ENCODE results near the gene ARHGEF38.

Gene ARHGEF38

DNA sequence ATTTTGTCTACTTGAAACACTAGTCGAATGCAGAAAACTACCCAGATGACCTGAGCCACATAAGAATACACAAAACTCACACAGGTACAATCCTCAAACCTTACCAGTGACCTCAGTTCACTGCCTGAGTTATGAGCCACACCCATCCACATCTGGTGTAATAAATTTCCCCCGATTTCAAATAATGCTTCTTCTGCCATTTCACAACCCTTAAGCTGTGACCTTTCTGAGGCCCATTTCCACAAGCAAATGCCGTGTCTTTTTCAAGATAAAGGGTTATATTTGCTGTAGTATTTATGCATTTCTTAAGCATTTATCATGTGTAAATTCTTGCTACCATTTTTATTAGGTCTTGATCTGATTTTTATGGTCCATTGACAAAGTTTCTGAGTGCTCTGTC is 1.8 kb upstream of the ARHGEF38 start:
- H3K4me3 ChIP-seq (ENCODE audit: low read depth, low read length) = no peak overlapping the region
- TF ChIP-seq, protein P1, sequence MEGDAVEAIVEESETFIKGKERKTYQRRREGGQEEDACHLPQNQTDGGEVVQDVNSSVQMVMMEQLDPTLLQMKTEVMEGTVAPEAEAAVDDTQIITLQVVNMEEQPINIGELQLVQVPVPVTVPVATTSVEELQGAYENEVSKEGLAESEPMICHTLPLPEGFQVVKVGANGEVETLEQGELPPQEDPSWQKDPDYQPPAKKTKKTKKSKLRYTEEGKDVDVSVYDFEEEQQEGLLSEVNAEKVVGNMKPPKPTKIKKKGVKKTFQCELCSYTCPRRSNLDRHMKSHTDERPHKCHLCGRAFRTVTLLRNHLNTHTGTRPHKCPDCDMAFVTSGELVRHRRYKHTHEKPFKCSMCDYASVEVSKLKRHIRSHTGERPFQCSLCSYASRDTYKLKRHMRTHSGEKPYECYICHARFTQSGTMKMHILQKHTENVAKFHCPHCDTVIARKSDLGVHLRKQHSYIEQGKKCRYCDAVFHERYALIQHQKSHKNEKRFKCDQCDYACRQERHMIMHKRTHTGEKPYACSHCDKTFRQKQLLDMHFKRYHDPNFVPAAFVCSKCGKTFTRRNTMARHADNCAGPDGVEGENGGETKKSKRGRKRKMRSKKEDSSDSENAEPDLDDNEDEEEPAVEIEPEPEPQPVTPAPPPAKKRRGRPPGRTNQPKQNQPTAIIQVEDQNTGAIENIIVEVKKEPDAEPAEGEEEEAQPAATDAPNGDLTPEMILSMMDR (IDR thresholded peaks at IDR 0.05; ENCODE audit: low read depth, low read length, missing control alignments) = no peak
- in situ Hi-C loops (cut with HindIII; ENCODE audit: low sequenced_read_pairs) = no loop called here
- no peak for DNase-seq (ENCODE audit: low read depth)

DNA sequence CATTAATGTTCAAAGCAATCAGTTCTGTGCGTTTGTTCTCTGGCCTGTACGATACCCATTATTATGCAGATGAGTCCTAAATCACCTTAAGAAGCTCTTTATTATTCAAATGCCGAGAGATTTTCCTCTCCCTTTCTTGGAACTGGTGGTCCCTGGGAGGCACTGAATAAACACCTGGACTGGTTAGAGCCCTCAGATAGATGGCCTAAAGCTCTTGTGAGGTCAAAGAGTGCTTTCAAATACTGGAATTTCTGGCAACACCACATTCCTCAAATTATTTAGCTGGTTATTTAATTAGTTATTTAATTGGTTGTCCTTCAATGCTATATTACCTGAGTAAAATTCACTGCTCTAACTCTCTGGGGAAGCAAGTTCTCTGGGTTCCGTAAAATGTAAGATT is 3.0 kb downstream of the ARHGEF38 start:
- TF ChIP-seq, protein P1 (IDR thresholded peaks at IDR 0.05; ENCODE audit: low read depth, low read length, missing control alignments) = no peak
- no peak overlapping the region for H3K4me3 ChIP-seq (ENCODE audit: low read depth, low read length)
- in situ Hi-C loops (cut with HindIII; ENCODE audit: low sequenced_read_pairs) = no loop called here
- DNase-seq (ENCODE audit: low read depth) = no peak

DNA sequence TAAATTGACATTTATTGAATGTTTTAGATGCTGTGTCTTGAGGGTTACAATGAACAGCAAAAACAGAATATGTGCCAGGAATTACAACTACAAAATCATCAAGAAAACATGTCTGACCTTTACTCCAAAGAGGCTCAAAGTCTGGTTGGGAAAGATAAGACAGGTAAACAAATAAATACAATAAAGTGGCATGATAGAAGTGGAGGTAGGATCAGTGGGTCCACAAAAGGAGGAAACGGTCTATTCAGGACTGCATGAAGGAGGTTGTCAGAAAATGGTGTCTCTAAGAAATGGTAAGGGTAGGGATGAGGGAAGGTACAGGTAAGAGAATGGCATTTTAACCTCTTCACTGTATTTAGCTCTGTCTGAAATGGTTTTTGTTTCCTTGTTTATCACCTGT is 3.8 kb downstream of the ARHGEF38 start:
- no peak overlapping the region for H3K4me3 ChIP-seq (ENCODE audit: low read depth, low read length)
- in situ Hi-C loops (cut with HindIII; ENCODE audit: low sequenced_read_pairs) = no loop called here
- DNase-seq (ENCODE audit: low read depth) = no peak
- TF ChIP-seq, protein P1 (IDR thresholded peaks at IDR 0.05; ENCODE audit: low read depth, low read length, missing control alignments) = no peak

DNA sequence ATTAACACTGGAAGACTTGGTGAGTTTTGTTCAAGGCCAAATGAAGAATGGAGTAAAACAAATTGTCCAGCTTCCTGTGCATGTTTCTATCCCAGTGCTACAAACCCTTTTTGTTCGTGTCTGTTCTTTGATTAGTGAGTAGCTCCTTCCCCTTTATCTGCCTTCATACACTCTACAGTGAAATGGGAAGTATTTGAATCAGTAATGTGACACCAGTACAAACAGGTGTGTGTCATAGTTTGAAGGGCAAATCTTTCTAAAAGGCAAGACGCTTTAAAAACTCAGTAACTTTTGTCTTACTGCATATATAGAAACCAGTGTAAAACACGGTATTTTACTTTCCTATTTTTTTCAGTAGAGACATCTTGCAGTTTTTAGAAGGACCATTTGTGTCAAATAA is 5.9 kb downstream of the ARHGEF38 start:
- DNase-seq (ENCODE audit: low read depth) = no peak
- TF ChIP-seq, protein P1 (IDR thresholded peaks at IDR 0.05; ENCODE audit: low read depth, low read length, missing control alignments) = no peak
- H3K4me3 ChIP-seq (ENCODE audit: low read depth, low read length) = no peak overlapping the region
- in situ Hi-C loops (cut with HindIII; ENCODE audit: low sequenced_read_pairs) = no loop called here

DNA sequence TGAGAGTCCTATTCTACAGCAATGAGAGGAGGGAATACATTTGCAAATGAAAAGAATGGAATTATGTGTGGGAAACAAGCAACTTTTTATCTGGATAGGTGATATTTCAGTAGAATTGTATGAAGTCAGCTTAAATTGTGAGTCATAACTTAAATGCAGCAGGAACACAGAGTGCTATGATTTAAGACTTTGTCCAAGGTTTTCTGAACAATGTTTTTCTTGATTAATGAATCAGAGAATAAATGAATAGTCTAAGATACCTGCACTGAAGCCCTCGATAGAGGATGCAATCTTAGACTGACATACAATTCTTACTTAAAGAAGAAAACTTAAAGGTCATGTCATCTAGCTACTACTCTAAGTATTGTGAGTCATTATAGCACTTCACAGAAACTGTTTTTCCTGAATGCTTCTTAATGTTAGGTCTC is 8.0 kb downstream of the ARHGEF38 start:
- TF ChIP-seq, protein P1 (IDR thresholded peaks at IDR 0.05; ENCODE audit: low read depth, low read length, missing control alignments) = no peak
- no peak for DNase-seq (ENCODE audit: low read depth)
- H3K4me3 ChIP-seq (ENCODE audit: low read depth, low read length) = no peak overlapping the region
- in situ Hi-C loops (cut with HindIII; ENCODE audit: low sequenced_read_pairs) = no loop called here

DNA sequence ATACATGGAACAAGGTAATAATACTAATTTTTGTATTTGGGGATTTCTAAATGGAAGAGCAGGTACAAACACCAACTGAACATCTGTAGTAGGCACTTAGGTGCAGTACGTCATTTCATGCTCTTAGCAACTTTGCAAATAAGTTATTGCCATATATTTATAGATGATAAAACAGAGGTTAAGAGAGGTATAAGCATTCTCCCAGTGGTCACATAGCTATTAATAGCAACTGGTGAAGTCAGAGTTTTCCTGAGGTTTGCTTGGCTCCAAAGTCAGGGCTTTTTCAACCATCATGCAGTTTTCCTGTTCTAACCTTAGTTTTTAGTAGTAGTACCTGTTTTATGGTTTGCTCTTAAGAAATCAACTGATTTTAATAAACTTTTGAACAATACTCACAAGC is 10.9 kb downstream of the ARHGEF38 start:
- TF ChIP-seq, protein P1 (IDR thresholded peaks at IDR 0.05; ENCODE audit: low read depth, low read length, missing control alignments) = no peak
- in situ Hi-C loops (cut with HindIII; ENCODE audit: low sequenced_read_pairs) = no loop called here
- DNase-seq (ENCODE audit: low read depth) = no peak
- no peak overlapping the region for H3K4me3 ChIP-seq (ENCODE audit: low read depth, low read length)

DNA sequence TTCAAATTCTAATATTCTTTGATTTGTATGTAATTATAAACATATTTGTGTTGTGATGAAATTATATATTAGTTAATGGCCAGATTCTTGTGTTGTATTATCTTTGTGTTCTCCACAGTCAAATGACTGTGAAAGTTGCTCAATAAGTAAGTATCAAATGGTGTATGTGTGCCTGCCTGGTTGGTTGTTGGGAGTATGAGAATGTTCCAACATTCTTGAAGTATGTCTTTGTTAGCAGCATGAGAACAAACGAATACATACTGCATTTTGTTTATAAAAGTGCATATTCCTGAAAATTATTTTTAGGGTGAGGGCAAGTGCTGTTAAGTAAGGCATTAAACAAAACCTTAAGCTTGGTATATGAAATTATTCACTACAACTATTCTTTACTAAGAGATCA is 16.2 kb downstream of the ARHGEF38 start:
- in situ Hi-C loops (cut with HindIII; ENCODE audit: low sequenced_read_pairs) = no loop called here
- H3K4me3 ChIP-seq (ENCODE audit: low read depth, low read length) = no peak overlapping the region
- DNase-seq (ENCODE audit: low read depth) = no peak
- TF ChIP-seq, protein P1 (IDR thresholded peaks at IDR 0.05; ENCODE audit: low read depth, low read length, missing control alignments) = no peak

All from astrocyte of the cerebellum (primary cell).